SK-N-SH treated with all-trans-retinoic acid at 6 μM for 48 hours (cell line): ENCODE measurements around the gene MYH13.

Experiments used
- ATAC-seq: fragments of 200-7000 bp; cut with Tn5 transposase; 3 replicates; pipeline ENCODE4 v1.9.1; 2020; ENCODE audit warnings: mild to moderate bottlenecking, moderate library complexity
- BACH2 ChIP-seq: fragments of 250-450 bp; sonication (Bioruptor Pico); IDR thresholded peaks from 2 replicates; pipeline ENCODE4 v1.9.0; 2021; ENCODE audit warnings: mild to moderate bottlenecking, borderline replicate concordance
- CREB5 ChIP-seq: fragments of 250-450 bp; sonication (Bioruptor Pico); IDR thresholded peaks from 2 replicates; pipeline ENCODE4 v1.5.1; 2020; ENCODE audit warnings: low read depth, mild to moderate bottlenecking, moderate library complexity
- CSDC2 ChIP-seq: fragments of 250-450 bp; sonication (Bioruptor Pico); IDR thresholded peaks from 2 replicates; pipeline ENCODE4 v1.5.0; 2020; ENCODE audit warnings: mild to moderate bottlenecking, moderate library complexity
- CSRNP3 ChIP-seq: fragments of 250-450 bp; sonication (Bioruptor Pico); IDR thresholded peaks from 2 replicates; pipeline ENCODE4 v1.5.1; 2021; ENCODE audit warnings: mild to moderate bottlenecking, moderate library complexity
- ESRRG ChIP-seq: fragments of 250-450 bp; sonication (Bioruptor Pico); IDR thresholded peaks from 2 replicates; pipeline ENCODE4 v1.6.1; 2021; ENCODE audit warnings: mild to moderate bottlenecking
- GLIS3 ChIP-seq: fragments of 250-450 bp; sonication (Bioruptor Pico); IDR thresholded peaks from 2 replicates; pipeline ENCODE4 v1.5.0; 2020; ENCODE audit warnings: mild to moderate bottlenecking, moderate library complexity
- ISL1 ChIP-seq: fragments of 250-450 bp; sonication (Bioruptor Pico); IDR thresholded peaks from 2 replicates; pipeline ENCODE4 v2.1.2; 2022; ENCODE audit warnings: mild to moderate bottlenecking, moderate library complexity
- OSR1 ChIP-seq: fragments of 250-450 bp; sonication (Bioruptor Pico); IDR thresholded peaks from 2 replicates; pipeline ENCODE4 v1.8.0; 2022; ENCODE audit warnings: moderate library complexity, mild to moderate bottlenecking, inconsistent platforms
- PATZ1 ChIP-seq: fragments of 250-450 bp; sonication (Bioruptor Pico); IDR thresholded peaks from 2 replicates; pipeline ENCODE4 v1.8.0; 2020; ENCODE audit warnings: mild to moderate bottlenecking, moderate library complexity, borderline replicate concordance
- POU6F1 ChIP-seq: fragments of 250-450 bp; sonication (Bioruptor Pico); IDR thresholded peaks from 2 replicates; pipeline ENCODE4 v1.8.0; 2021; ENCODE audit warnings: low read depth, mild to moderate bottlenecking, moderate library complexity, borderline replicate concordance
- RARB ChIP-seq: fragments of 250-450 bp; sonication (Bioruptor Pico); IDR thresholded peaks from 2 replicates; pipeline ENCODE4 v1.8.0; 2021; ENCODE audit warnings: mild to moderate bottlenecking, moderate library complexity
- SNAI2 ChIP-seq: fragments of 250-450 bp; sonication (Bioruptor Pico); IDR thresholded peaks from 2 replicates; pipeline ENCODE4 v1.5.0; 2020; ENCODE audit warnings: mild to moderate bottlenecking, moderate library complexity
- TCF4 ChIP-seq: fragments of 250-450 bp; sonication (Bioruptor Pico); IDR thresholded peaks from 2 replicates; pipeline ENCODE4 v1.8.0; 2021; ENCODE audit warnings: mild to moderate bottlenecking, moderate library complexity, borderline replicate concordance
- TOX ChIP-seq: fragments of 250-450 bp; sonication (Bioruptor Pico); IDR thresholded peaks from 2 replicates; pipeline ENCODE4 v1.8.0; 2021; ENCODE audit warnings: mild to moderate bottlenecking, moderate library complexity, borderline replicate concordance
- TSHZ2 ChIP-seq: fragments of 250-450 bp; sonication (Bioruptor Pico); IDR thresholded peaks from 2 replicates; pipeline ENCODE4 v1.5.0; 2020; ENCODE audit warnings: mild to moderate bottlenecking, moderate library complexity
- ZNF8 ChIP-seq: fragments of 450-650 bp; formaldehyde crosslinking; IDR thresholded peaks from 2 replicates; pipeline ENCODE4 v1.5.0; 2020; ENCODE audit warnings: mild to moderate bottlenecking, moderate library complexity

The MYH13 gene

GRCh38 chr17:10396524-10397163 is 23.8 kb upstream of the MYH13 start:
- ATAC-seq, result no peak
- TF ChIP-seq POU6F1 (CRISPR knock-in tag) (no peak), PATZ1 (CRISPR knock-in tag) (no peak), CSRNP3 (CRISPR knock-in tag) (no peak)

GRCh38 chr17:10394201-10394887 is 21.5 kb upstream of the MYH13 start:
- ATAC-seq, result no peak

GRCh38 chr17:10392880-10393279 is 20.1 kb upstream of the MYH13 start:
- no peak for ATAC-seq
- no peak for TF ChIP-seq ZNF8 (CRISPR knock-in tag)
- no peak for TF ChIP-seq PATZ1 (CRISPR knock-in tag)
- TF ChIP-seq TCF4 (CRISPR knock-in tag), result no peak
- no peak for TF ChIP-seq BACH2 (CRISPR knock-in tag)
- no peak for TF ChIP-seq ESRRG (CRISPR knock-in tag)
- TF ChIP-seq CSDC2 (CRISPR knock-in tag), result no peak
- TF ChIP-seq ISL1 (CRISPR knock-in tag), result no peak
- TF ChIP-seq OSR1, result no peak
- no peak for TF ChIP-seq CREB5 (CRISPR knock-in tag)
- TF ChIP-seq TSHZ2 (CRISPR knock-in tag), result no peak
- TF ChIP-seq SNAI2 (CRISPR knock-in tag), result no peak
- no peak for TF ChIP-seq GLIS3 (CRISPR knock-in tag)
- no peak for TF ChIP-seq TOX (CRISPR knock-in tag)
- TF ChIP-seq RARB (CRISPR knock-in tag), result no peak

More at GRCh38 chr17:10394201-10394887, 21.5 kb upstream of the MYH13 start:
- TF ChIP-seq CSDC2 (CRISPR knock-in tag), result no peak
- no peak for TF ChIP-seq TSHZ2 (CRISPR knock-in tag)
- no peak for TF ChIP-seq ESRRG (CRISPR knock-in tag)
